Gastrocnemius medialis (tissue), 4 donors: ENCODE results near the gene TCAF1. TPM values are rescaled to one million over a fixed set of nuclear protein-coding genes. Genes with fewer than 3 reads are reported as not detected.

ENCODE experiments used
- ATAC-seq, 2 donors: fragments of 150-250 bp; one replicate each; pipeline ENCODE4 v1.9.1; 2016
- DNase-seq, 2 donors: peaks; one replicate each; pipeline ENCODE4 v3.0.0-alpha.2; 2019
- H3K27ac ChIP-seq, 4 donors: fragments of 200-600 bp; sonication (generic); 1 replicate in 1 of 4; 2 replicates in 3 of 4; pipeline ENCODE4 v1.5.1; 2016 to 2018; ENCODE audit warnings: mild to moderate bottlenecking in 2 of 4, moderate library complexity in 1 of 4
- H3K27me3 ChIP-seq, 3 donors: fragments of 200-600 bp; sonication (generic) in 2 of 3; 1 replicate in 1 of 3; 2 replicates in 2 of 3; pipeline versions ENCODE4 v1.5.1 to v1.6.0; 2016 to 2019; ENCODE audit warnings: mild to moderate bottlenecking in 1 of 3, moderate library complexity in 1 of 3
- H3K36me3 ChIP-seq, 2 donors: fragments of 200-600 bp; sonication (generic) in 1 of 2; one replicate each; pipeline ENCODE4 v1.5.1; 2017 to 2018
- H3K4me1 ChIP-seq, 2 donors: fragments of 200-600 bp; sonication (generic) in 1 of 2; one replicate each; pipeline ENCODE4 v1.5.1; 2016 to 2017; ENCODE audit warnings: mild to moderate bottlenecking in 2 of 2
- H3K4me3 ChIP-seq, 4 donors: fragments of 200-600 bp; sonication (generic) in 3 of 4; 1 replicate in 1 of 4; 2 replicates in 3 of 4; pipeline ENCODE4 v1.5.1; 2016 to 2019; ENCODE audit warnings: mild to moderate bottlenecking in 2 of 4
- H3K9me3 ChIP-seq, 3 donors: fragments of 200-600 bp; sonication (generic) in 2 of 3; 1 replicate in 1 of 3; 2 replicates in 2 of 3; pipeline ENCODE4 v1.5.1; 2016 to 2019
- CTCF ChIP-seq, 5 experiments: fragments of 450-650 bp in 3 of 5; fragments of 200-600 bp in 2 of 5; sonication (generic) in 2 of 5; IDR thresholded peaks in 4 of 5; conservative IDR thresholded peaks in 1 of 5; 1 replicate in 4 of 5; 2 replicates in 1 of 5; pipeline ENCODE4 v1.5.1; 2016 to 2019; ENCODE audit warnings: antibody characterized with exemption in 5 of 5, mild to moderate bottlenecking in 3 of 5, moderate library complexity in 3 of 5
- POLR2A ChIP-seq, 2 donors: fragments of 450-650 bp; IDR thresholded peaks; one replicate each; pipeline ENCODE4 v1.6.1; 2017; ENCODE audit warnings: antibody characterized with exemption in 2 of 2, mild to moderate bottlenecking in 2 of 2, moderate library complexity in 2 of 2
- in situ Hi-C, 4 donors: fragments of 200-750 bp; cut with MboI; loops; one replicate each; pipeline versions ENCODE4 v1.15.0 to v1.8.0; 2017; ENCODE audit warnings: low sequenced_read_pairs in 4 of 4
- intact Hi-C: fragments of 100-400 bp; cut with DNase I; formaldehyde crosslinking; loops from one replicate; pipeline ENCODE4 v1.15.1; 2023; ENCODE audit warnings: low total_unique reads
- total RNA-seq, 4 donors: library from RNA; depleted of rRNA; stranded (reverse); fragments of >200 nt; gene quantifications; one replicate each; pipeline versions ENCODE4 v1.1.0 to v1.2.3, GENCODE V29; 2016

TCAF1 gene
- total RNA-seq, 4 donors from 2014 or later: 31.4 to 43.0 (median 32.9) TPM

DNA sequence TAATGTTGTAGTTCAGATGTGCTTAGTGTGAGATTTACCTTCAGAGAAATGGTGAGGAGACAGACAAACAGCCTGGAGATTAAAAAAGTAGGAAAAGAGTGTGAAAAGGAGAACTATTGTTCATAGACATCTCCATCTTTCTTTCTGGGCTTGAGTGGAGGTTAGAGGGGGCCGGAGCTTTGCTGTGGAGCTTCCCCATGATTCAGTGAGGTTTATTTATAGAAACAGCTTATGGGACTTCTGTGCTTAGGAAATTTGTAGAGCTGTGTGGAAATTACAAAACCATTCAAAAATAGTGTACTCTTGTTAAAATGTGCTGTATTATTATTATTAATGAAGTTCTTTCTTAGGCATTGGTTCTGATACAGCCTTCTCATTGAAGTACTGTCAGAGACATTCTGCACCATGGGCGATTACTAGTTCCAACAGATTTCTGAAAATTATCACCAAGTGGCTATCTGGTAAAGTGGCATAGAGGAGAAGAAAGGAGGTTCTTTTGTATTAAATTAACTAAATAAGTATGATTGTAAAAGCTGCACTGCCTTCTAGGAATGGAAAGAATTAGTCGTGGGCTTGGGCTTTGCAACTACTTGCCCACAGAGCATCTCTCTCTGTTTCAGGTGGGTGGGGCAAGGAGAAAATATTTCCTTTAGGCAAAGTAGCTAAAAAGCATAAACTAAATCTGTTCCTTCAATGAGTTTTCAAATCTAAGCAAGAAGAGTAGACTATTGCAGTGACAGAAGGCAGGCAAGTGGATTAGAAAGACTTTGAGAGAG, 8.7 kb upstream of the TCAF1 start:
- intact Hi-C loops: no loop called here
- Histone ChIP-seq H3K4me3 (no peak overlapping the region), H3K27ac (no peak overlapping the region), H3K36me3 (no peaks in the 10 kb centered on the region), H3K9me3 (no peaks in the 10 kb centered on the region), H3K4me1 (no peaks in the 10 kb centered on the region), H3K27me3 (no peaks in the 10 kb centered on the region)
- in situ Hi-C loops: no loop called here
- ATAC-seq: no peak
- DNase-seq: no peak
- TF ChIP-seq CTCF (IDR thresholded peaks at IDR 0.05 in 4 of 5, conservative IDR thresholded peaks at IDR 0.05 in 1 of 5): no peak
- TF ChIP-seq POLR2A (IDR thresholded peaks at IDR 0.05): no peak

DNA sequence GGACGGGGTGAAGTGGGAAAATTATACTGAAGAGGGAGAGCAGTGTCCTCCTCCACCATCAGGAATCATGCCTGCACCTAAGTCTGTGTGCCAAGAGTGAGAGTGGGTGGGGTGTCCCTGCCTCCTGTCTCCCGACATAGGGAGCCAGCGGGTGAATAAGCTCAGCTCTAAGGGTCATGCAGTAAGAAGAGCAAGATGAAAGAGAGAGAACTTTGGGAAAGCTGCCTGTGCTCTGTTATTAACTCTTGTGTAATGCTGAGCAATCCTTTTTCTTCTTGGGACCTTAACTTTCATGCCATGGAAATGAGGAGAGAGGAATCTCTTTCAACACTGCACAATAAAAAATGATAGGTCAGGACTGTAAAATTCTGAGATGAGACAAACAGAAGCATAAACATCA, 7.9 kb upstream of the TCAF1 start:
- TF ChIP-seq POLR2A (IDR thresholded peaks at IDR 0.05): no peak
- in situ Hi-C loops (no loop called here), intact Hi-C loops (loop anchor here (10.0 kb wide), 1 partner anchor 525 kb away; the partner anchor contains the start of gene ZYX)
- no peaks in the 10 kb centered on the region for H3K27me3 ChIP-seq
- H3K4me1 ChIP-seq: peaks cover 0 to 7% of the 10 kb centered on the region in 2 donors
- DNase-seq: no peak
- H3K9me3 ChIP-seq: no peaks in the 10 kb centered on the region
- no peak overlapping the region for H3K4me3 ChIP-seq
- H3K36me3 ChIP-seq: no peaks in the 10 kb centered on the region
- no peak for ATAC-seq
- H3K27ac ChIP-seq: no peak overlapping the region

DNA sequence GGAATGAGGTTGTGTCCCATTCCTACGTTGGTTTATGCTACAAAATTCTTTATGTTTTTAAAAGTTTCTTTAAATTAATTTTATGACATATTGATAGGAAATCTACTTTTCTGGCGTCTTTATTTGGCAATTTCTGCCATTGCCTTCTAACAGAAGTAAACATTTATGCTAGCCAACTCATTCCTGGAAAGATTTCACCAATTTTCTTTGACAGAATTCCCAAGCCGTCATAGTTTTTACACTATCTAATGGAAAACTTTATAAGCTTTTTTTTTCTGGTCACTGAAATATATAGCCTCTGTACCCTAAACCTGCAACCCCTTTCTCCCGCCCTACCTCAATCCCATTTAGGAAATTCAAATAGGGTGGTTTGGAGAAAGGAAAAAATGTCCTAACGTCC, 6.1 kb upstream of the TCAF1 start:
- ATAC-seq: no peak
- H3K36me3 ChIP-seq: no peaks in the 10 kb centered on the region
- H3K27me3 ChIP-seq: no peaks in the 10 kb centered on the region
- peaks cover 0 to 10% of the 10 kb centered on the region in 2 donors for H3K4me1 ChIP-seq
- DNase-seq: no peak
- H3K4me3 ChIP-seq: no peak overlapping the region
- no peak overlapping the region for H3K27ac ChIP-seq
- in situ Hi-C loops: no loop called here
- no peaks in the 10 kb centered on the region for H3K9me3 ChIP-seq
- TF ChIP-seq POLR2A (IDR thresholded peaks at IDR 0.05) (no peak), CTCF (IDR thresholded peaks at IDR 0.05 in 4 of 5, conservative IDR thresholded peaks at IDR 0.05 in 1 of 5) (no peak)
- intact Hi-C loops: loop anchor here (10.0 kb wide), 1 partner anchor 523 kb away; the partner anchor contains the start of gene ZYX

- TF ChIP-seq POLR2A (IDR thresholded peaks at IDR 0.05) (no peak), CTCF (IDR thresholded peaks at IDR 0.05 in 4 of 5, conservative IDR thresholded peaks at IDR 0.05 in 1 of 5) (no peak)
- Histone ChIP-seq H3K4me3 (no peak overlapping the region), H3K27me3 (no peaks in the 10 kb centered on the region), H3K9me3 (no peaks in the 10 kb centered on the region), H3K4me1 (peaks cover 0 to 10% of the 10 kb centered on the region in 2 donors), H3K36me3 (no peaks in the 10 kb centered on the region), H3K27ac (no peak overlapping the region)
- intact Hi-C loops (loop anchor here (10.0 kb wide), 1 partner anchor 522 kb away; the partner anchor contains the start of gene ZYX), in situ Hi-C loops (no loop called here)
- ATAC-seq (no peak), DNase-seq (no peak)
Observed at GRCh38 chr7:143906895-143907294, 4.9 kb upstream of the TCAF1 start.

- Histone ChIP-seq H3K4me1 (peaks cover 0 to 12% of the 10 kb centered on the region in 2 donors), H3K9me3 (no peaks in the 10 kb centered on the region), H3K27ac (no peak overlapping the region), H3K27me3 (no peaks in the 10 kb centered on the region), H3K4me3 (no peak overlapping the region), H3K36me3 (no peaks in the 10 kb centered on the region)
- in situ Hi-C loops: no loop called here
- TF ChIP-seq POLR2A (IDR thresholded peaks at IDR 0.05) (no peak), CTCF (IDR thresholded peaks at IDR 0.05 in 4 of 5, conservative IDR thresholded peaks at IDR 0.05 in 1 of 5) (no peak)
- intact Hi-C loops: loop anchor here (10.0 kb wide), 1 partner anchor 521 kb away; the partner anchor contains the start of gene ZYX
- no peak for ATAC-seq
- DNase-seq: no peak
Observed at GRCh38 chr7:143906151-143906550, 4.2 kb upstream of the TCAF1 start.
